A549 treated with CORT108297 at 1 μM for 4 hours (cell line): ENCODE data around the gene GPSM1. TPM values are rescaled to one million over a fixed set of nuclear protein-coding genes. Genes with fewer than 3 reads are reported as not detected.

Experiments used
- total RNA-seq: library from RNA; stranded (reverse); fragments of 200-300 nt; extraction: Qiagen RNA extraction; gene quantifications from 5 replicates; pipeline ENCODE4 v1.2.3, GENCODE V29; 2022

GPSM1 gene, protein sequence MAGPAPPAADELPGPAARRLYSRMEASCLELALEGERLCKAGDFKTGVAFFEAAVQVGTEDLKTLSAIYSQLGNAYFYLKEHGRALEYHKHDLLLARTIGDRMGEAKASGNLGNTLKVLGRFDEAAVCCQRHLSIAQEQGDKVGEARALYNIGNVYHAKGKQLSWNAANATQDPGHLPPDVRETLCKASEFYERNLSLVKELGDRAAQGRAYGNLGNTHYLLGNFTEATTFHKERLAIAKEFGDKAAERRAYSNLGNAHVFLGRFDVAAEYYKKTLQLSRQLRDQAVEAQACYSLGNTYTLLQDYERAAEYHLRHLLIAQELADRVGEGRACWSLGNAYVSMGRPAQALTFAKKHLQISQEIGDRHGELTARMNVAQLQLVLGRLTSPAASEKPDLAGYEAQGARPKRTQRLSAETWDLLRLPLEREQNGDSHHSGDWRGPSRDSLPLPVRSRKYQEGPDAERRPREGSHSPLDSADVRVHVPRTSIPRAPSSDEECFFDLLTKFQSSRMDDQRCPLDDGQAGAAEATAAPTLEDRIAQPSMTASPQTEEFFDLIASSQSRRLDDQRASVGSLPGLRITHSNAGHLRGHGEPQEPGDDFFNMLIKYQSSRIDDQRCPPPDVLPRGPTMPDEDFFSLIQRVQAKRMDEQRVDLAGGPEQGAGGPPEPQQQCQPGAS
- total RNA-seq: 7.8 to 14.4 TPM (median 13.5 TPM) in 5 replicates

DNA sequence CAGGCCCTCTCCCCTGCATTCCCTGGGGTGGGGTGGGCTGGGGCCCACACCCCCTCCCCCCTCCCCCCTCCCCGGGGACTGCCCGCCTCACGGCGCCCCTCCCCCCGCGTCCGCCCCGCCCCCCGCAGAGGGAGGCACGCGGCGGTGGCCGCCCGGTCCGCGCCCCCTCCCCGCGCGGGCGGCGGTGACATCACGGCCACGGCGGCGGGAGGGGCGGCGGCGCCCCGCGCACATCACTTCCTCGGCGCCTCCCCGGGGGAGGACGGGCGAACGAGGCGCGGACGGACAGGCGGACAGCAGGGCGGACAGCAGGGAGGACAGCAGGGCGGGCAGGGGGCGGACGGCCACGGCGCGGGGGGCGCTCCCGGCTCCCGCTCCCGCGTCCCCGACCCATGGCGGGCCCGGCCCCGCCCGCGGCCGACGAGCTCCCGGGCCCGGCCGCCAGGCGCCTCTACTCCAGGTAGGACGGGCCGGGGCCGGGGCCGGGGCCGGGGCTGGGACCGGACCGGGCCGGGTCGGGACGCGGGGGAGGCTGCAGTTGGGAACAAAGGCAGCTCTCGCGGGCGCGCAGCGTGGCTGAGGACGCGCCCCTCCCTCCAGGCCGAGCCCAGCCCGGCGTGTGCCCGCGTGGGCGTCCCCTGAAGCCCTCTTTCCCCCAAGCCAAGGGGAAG is at the start of gene GPSM1:
Gene GPSM1 (plus strand): TSS at position 236 of the 671 bp plus-strand sequence. CDS start 157 bp downstream, at position 393.

GRCh38 chr9:136303825-136304416 is 23.4 kb upstream of the GPSM1 start, which contains the start of gene CCDC187:
Gene CCDC187, minus strand, starts transcription at chr9:136304094. Its CDS starts 264 bp downstream, at chr9:136303830.

GRCh38 chr9:136363106-136363948 is 36.0 kb downstream of the GPSM1 start, which contains the start of gene DNLZ:
Gene DNLZ, minus strand, starts transcription at chr9:136363744. Its CDS starts 30 bp downstream, at chr9:136363714.

GRCh38 chr9:136373300-136374182 is 46.2 kb downstream of the GPSM1 start, which contains the start of gene CARD9:
Gene CARD9, minus strand, starts transcription at chr9:136373669. Its CDS starts 1,591 bp downstream, at chr9:136372078.

DNA sequence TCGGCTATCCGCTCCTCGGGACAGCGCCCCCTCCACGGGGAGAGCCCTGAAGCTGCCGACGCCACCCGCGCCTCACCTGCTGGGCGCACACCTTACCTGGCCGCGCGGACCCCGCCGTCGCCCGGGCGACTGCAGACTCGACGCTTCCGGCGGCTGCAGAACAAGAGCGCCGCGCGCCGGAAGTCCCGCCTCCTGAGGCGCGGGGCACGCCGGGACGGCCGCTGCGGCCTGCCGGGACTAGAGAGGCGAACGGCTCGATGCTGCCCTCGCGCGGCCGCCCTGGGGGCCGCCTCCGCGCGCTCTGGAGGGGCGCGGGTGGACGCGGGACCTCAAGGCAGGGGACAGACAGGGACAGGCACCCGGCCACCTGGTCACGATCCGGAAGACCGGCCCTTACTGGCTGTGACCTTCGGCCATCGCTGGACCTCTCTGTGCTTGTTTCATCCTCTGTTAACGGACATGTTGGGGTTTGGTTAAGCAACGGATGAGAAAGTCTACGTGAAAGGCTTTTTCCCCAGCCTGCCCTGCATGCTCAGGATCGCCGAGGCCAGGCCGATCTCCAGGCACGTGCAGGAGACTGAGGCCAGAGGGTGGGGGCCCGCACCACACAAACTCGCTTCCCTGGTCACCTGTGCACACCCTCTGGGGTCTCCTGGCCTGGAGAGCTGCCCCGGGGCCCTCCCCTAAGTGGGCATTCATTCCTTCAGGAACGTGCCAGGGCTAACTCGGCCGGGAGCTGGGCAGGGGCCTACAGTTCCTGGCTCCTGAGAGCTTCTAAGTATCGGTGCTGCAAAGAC is 72.9 kb downstream of the GPSM1 start, which contains the start of gene SNAPC4:
Gene SNAPC4 (minus strand): TSS at position 133 of the 797 bp plus-strand sequence. CDS start 1,742 bp downstream, outside the sequence.

Other genes starting within 250 kb of the GPSM1 start
- gene NACC2, start 232.2 kb upstream of the GPSM1 start, total RNA-seq: 22.2 to 34.9 TPM (median 32.1 TPM) in 5 replicates
- 32.2 to 54.1 TPM (median 47.9 TPM) in 5 replicates for gene TMEM250, start 208.7 kb upstream of the GPSM1 start, total RNA-seq
- 0.05 to 0.09 TPM (median 0.08 TPM) in 5 replicates for gene LHX3, start 122.4 kb upstream of the GPSM1 start, total RNA-seq
- gene QSOX2, start 81.7 kb upstream of the GPSM1 start, total RNA-seq: 23.6 to 29.8 TPM (median 29.6 TPM) in 5 replicates
- gene CCDC187, start 23.4 kb upstream of the GPSM1 start, total RNA-seq: 0.01 to 0.02 TPM (median 0.02 TPM) in 3 of 5 replicates, not detected in the others
- 23.1 to 42.9 TPM (median 37.2 TPM) in 5 replicates for gene DNLZ, start 36.2 kb downstream of the GPSM1 start, total RNA-seq
- gene CARD9, start 46.1 kb downstream of the GPSM1 start, total RNA-seq: 0.53 to 2.8 TPM (median 1.3 TPM) in 5 replicates
- gene SNAPC4, start 72.6 kb downstream of the GPSM1 start, total RNA-seq: 10.3 to 14.1 TPM (median 13.8 TPM) in 5 replicates
- 56.5 to 79.6 TPM (median 73.1 TPM) in 5 replicates for gene ENTR1, start 83.1 kb downstream of the GPSM1 start, total RNA-seq
- gene PMPCA, start 83.1 kb downstream of the GPSM1 start, total RNA-seq: 79.1 to 96.7 TPM (median 82.1 TPM) in 5 replicates
- gene INPP5E, start 112.3 kb downstream of the GPSM1 start, total RNA-seq: 12.6 to 22.4 TPM (median 21.8 TPM) in 5 replicates
- 57.9 to 65.6 TPM (median 61.0 TPM) in 5 replicates for gene SEC16A, start 155.5 kb downstream of the GPSM1 start, total RNA-seq
- gene NOTCH1, start 218.5 kb downstream of the GPSM1 start, total RNA-seq: 7.6 to 13.4 TPM (median 12.4 TPM) in 5 replicates